ENCODE data around the gene BGN.

DNA sequence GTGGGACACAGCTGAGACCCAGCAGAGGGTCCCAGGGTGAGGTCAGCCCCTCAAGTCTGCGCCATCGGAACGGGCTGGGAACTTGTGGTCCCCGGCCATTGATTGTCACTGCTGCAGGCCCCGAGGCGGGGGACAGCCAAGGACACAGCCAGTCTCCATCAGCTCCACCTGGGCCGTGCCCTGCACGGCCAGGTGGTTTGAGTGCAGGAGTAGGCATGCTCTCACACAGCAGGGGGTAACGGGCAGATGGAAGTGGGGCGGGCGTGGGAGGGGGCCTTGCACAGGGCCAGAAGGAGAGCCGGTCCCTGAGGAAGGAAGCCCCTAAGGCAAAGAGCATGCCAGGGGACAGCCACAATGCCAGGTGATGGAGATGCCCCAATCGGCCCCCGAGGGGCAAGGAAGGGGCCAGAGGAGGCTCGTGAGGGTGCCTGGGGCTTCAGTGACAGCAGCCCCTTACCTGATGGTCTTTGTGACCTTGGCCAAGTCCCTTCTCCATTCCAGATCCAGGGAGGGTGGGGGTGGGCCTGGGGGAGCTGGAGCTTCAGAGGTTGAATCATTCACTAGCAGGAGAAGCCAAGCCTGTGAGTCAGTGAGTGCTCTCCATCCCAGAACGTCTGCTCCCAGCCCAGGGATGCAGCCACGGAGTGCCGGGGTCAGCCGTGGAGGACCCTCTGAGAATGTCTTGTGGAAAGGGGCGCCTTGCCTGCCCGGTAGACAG lies 24.9 kb downstream of the BGN start:
- TF ChIP-seq EP300 (IDR thresholded peaks at IDR 0.05; ENCODE audit: borderline replicate concordance) (no peak), TAF1 (IDR thresholded peaks at IDR 0.05; ENCODE audit: low read depth) (no peak), FOXM1 (IDR thresholded peaks at IDR 0.05; ENCODE audit: borderline replicate concordance, low read depth) (no peak), NFIC (IDR thresholded peaks at IDR 0.05) (no peak), TEAD4 (IDR thresholded peaks at IDR 0.05) (no peak)

Measured in Ishikawa (cell line).